ENCODE measurements around the gene GSX2.
"Not testable (repeated sequence)": the region's sequence is repeated elsewhere in the genome, so short reads cannot be mapped to it uniquely, and the experiment has no call there.

The GSX2 gene

GRCh38 chr4:54099748-54100574 is at the start of gene GSX2:
TSS of gene GSX2 (plus strand) at chr4:54100163. CDS start at chr4:54100345, 182 bp downstream.
- peak; percentile 39 for DNase-seq (ENCODE audit: low spot score)

DNA sequence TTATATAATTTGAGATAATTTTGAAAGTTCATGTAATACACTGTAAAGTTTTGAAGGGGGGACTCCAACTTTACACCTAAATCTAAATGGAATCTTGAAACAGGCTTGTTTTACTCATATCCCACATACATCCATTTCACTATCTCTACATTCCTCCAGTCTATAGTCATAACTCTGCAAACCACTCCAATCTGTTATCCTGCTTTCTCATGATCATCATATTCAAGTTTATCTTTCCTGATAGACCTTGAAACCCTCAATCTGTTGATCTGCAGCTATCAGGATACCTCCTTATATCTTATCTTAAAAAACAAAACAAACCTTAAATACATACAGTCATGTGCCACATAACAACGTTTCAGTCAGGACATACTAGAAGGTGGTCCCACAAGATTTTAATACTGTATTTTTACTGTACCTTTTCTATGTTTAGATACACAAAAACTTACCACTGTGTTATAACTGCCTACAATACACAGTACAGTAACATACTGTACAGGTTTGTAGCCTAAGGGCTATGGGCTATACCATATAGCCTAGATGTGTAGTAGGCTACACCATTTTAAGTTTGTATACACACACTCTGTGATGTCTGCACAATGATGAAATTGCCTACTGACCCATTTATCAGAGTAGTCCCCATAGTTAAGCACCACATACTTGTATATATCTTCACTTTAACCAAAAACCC is 49.6 kb upstream of the GSX2 start:
- no peak for DNase-seq (ENCODE audit: low spot score)

DNA sequence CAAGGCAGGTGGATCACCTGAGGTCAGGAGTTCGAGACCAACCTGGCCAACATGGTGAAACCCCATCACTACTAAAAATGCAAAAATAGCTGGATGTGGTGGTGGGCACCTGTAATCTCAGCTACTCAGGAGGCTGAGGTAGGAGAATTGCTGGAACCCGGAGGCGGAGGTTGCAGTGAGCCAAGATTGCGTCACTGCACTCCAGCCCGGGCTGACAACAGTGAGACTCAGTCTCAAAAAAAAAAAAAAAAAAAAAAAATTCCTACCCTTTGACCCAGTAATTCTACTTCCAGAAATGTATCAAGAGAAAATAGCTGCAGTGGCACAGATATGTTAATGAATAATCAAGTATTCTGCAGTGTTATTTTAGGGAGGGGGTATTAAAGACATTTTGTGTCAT is 46.6 kb upstream of the GSX2 start:
- DNase-seq (ENCODE audit: low spot score) = not testable (repeated sequence)

DNA sequence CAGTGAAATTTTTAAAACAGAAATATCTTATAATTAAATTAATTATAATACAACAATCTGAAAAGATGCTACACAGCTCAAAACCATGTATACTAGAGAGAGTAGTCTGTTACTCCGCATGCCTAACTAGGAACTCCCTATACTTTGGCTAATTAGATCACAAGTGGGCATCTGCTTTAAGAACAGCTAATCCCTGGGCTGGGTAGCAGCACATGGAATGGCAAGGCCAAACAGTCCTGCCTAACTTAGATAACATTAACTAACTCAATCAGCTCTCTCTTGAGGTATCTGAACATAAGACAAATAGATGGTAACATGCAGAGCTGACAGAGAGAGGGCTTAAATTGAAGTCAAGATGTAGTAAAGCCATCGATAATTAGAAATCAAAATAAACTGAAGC is 45.5 kb upstream of the GSX2 start:
- DNase-seq (ENCODE audit: low spot score) = no peak

GRCh38 chr4:54055494-54055893 is 44.5 kb upstream of the GSX2 start:
- no peak for DNase-seq (ENCODE audit: low spot score)

DNA sequence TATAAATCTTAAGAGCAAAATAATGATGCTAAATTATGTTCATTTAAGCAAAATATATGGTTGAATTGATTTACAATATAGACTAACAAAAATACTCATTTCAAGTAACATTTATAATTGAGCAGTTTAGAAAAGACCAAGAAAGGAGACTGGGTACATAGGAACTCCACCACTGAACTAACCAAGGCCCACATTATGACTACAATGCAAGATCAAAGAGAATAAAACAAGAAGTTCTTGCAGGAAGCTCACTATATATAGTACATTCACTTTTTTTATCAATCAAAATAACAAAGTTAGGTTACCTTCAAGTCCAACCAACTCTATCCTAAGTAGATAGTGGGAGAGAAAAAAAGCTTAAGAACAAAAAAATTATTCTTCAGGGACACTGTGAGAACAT is 43.6 kb upstream of the GSX2 start:
- no peak for DNase-seq (ENCODE audit: low spot score)

DNA sequence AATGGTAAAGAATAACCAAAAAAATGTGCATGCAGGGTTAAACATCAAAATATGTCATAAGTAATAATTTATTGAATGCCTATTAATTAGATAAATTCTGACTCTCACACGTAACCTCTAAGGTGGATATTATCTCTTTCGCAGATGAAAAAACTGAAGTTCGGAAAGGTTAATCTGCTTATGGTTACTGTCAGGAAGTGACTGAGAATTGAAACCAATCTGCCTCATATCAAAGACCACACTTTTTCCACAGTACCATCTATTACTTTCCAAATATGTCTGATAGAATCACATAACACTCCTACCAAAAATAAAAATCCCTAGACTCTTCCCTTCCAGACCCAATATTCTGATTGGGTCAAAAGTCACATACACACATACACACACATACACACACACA is 41.8 kb upstream of the GSX2 start:
- no peak for DNase-seq (ENCODE audit: low spot score)

- no peak for DNase-seq (ENCODE audit: low spot score)
Measured at GRCh38 chr4:54060116-54060515, 39.8 kb upstream of the GSX2 start.

DNA sequence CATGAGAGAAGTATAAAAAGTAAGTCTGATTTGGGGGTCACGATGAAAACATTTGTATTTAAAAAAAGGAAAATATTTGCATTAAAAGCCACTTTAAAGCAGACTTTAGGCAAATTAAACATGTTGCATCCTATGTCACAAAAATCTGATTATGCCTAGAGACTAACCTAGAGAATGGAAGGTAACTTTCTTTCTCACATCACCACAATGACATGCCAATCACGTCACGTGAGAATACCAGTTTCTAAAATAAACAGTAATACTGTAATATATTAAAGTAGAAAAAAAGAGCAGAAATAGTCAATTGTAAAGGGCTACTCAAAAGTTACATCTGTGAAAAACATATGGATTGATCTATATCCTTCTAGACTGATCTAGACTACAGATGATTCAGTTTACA is 38.9 kb upstream of the GSX2 start:
- DNase-seq (ENCODE audit: low spot score) = no peak

DNA sequence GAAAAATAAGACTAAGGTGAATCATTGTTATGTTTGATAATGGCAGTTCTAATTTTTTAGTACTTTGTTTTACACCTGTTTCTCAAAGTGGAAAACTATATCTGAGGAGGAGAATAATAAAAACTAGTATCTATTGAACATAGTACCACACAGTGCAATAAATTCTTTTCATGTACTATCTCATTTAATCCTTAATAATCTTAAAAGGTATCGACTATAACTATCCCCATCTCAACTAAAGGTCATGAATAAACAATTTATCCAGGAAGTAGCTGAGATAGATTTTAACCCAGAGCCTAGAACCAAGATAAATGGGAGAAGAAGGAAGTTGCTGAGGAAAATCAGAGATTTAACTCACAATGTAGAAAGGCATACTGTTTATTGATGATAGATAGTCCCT is 38.1 kb upstream of the GSX2 start:
- DNase-seq (ENCODE audit: low spot score) = no peak

DNA sequence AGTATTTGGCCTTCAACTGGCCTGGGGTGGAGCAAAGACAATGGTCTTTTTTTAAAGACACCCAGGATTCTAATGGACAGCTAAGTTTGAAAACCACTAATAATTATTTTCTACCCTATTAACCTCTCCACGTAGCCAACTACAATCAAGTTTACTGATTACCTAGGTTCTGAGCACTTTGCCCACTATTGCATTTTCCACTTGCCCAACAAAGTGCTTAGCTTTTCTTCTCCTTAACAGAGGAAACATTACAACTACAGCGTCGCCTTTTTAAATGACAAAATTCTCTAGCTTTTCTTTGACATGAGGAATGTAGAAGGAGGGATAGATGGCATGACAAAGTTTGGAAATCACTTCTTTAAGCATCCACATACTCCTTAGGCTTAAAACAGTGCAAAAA is 37.6 kb upstream of the GSX2 start:
- DNase-seq (ENCODE audit: low spot score) = no peak

- DNase-seq (ENCODE audit: low spot score) = no peak
Measured at GRCh38 chr4:54063229-54063628, 36.7 kb upstream of the GSX2 start.

GRCh38 chr4:54063737-54064316 is 36.1 kb upstream of the GSX2 start:
- DNase-seq (ENCODE audit: low spot score) = peak; percentile 27

DNA sequence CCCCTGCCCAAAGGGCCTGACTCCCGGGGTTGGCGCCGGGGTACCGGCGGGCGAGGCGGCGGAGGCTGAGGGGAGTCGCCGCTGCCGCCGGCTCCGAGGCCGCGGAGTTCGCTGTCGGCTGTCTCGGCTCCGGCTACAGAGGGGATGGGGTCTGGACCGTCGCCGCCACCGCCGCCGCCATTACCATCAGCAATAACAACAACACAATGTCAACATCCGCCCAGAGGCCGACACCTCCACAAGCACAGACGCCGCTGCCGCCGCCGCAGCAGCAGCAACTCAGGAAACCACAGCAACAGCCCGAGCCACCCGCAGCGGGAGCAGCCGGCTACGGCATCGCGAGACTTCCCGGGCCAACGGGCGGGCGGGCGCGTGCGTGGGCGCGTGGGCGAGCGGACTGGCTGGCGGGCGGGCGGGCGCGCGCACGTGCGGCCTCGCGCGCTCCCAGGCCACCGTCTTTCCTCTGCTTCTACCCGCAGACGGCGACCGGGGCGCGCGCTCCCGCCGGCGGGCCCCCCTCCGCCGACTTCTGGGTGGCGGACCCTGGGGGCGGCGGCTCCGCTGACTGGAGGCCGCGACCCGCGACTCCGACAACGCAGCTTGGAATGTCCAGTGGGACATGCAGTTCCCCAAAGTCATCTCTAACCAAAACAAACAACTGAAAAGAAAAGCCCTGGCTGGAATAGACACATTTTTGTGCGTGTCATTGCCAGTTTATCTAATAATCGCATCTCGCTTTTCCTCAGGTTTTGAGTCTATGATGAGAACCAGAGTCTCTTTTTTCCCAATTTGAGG is 35.4 kb upstream of the GSX2 start, which contains the start of gene CHIC2:
TSS of gene CHIC2 (minus strand) at position 289 of the 795 bp plus-strand sequence. CDS start 305 bp downstream, outside the sequence.
- peak; percentile 88 for DNase-seq (ENCODE audit: low spot score)

- DNase-seq (ENCODE audit: low spot score) = peak; percentile 25
Measured at GRCh38 chr4:54065282-54066087, 34.5 kb upstream of the GSX2 start.

DNA sequence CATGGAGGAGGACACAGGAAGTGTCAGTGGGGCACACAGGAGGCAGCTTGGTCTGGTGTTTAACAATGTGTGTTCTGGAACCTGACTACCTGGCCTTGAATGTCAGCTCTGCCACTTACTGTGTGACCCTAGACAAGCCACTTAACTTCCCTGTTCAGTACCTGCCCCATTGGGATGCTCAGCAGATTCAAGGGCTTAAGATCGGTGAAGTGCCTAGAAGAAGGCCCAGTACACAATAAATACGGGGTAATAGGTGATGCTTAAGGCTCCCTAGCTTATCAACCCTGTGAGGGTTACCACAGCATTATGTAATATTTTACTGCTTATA is 33.9 kb upstream of the GSX2 start:
- no peak for DNase-seq (ENCODE audit: low spot score)

GRCh38 chr4:54066718-54067129 is 33.2 kb upstream of the GSX2 start:
- DNase-seq (ENCODE audit: low spot score) = no peak

GRCh38 chr4:54067166-54067565 is 32.8 kb upstream of the GSX2 start:
- no peak for DNase-seq (ENCODE audit: low spot score)

DNA sequence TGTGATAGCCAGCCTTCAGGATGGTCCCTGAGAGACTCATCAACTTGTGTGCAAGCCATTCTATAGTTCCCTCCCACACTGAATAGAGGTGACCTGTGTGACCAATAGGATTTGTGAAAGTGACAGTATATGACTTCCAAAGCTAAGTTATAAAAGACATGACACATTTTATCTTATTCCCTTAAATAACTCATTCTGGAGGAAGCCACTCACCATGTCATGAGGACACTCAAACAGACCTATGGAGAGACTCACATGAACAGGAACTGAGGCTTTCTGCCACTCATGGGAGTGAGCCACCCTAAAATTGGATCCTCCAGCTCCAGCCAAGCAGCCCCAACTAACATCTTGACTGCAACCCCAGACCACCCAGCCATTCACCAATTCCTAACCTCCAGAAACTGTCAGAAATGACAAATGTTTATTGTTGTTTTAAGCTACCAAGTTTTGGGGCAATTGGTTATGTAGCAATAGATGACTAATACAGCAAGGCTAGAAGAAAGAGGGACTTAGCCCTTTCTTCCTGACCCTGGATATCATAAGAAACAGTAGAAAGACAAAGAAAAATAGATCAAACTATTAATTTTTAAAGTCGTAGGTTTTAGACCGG is 26.6 kb upstream of the GSX2 start:
- DNase-seq (ENCODE audit: low spot score) = no peak

DNA sequence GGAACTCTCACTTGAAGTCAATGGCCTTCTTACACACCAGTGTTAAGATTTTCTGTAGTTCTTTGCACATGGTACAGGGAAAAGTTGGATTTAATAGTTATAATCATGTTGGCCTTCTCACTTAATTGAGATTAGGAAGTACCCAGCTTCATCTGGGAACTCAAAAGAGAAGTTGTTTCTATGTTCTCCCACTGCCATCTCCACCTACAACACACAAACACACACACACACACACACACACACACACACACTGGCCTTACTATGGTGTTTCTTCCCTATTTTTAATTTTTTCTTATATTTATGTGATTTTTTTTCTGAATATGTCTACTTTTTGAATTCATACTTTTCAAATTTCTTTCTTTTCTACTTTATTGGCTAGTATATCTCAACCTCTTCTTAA is 25.6 kb upstream of the GSX2 start:
- no peak for DNase-seq (ENCODE audit: low spot score)

DNA sequence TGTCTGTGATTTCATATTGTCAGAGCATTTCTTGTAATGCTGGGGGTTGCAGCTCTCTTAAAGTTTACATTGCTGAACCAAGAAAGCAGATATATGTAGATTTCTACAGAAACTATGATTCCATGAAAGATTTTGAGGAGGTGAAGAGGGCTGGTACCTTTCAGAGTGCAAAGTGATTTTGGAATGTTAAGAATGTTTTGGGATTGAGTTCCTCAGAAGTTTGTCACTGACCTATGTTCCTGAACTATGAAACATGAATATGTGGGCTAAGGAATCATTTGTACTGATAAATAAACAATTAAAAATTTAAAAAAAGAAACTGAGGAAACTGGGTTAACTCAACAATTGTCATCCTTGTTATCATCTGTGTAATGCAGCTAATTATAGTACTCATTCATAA is 23.3 kb upstream of the GSX2 start:
- DNase-seq (ENCODE audit: low spot score) = no peak

Measured in cerebellar cortex (tissue), 1 donor.